ENCODE results near the gene AUTS2. TPM values are rescaled to one million over a fixed set of nuclear protein-coding genes. Genes with fewer than 3 reads are reported as not detected.

AUTS2 gene
- total RNA-seq, 2 experiments from 2014 or later = 17.5 to 23.8 TPM

DNA sequence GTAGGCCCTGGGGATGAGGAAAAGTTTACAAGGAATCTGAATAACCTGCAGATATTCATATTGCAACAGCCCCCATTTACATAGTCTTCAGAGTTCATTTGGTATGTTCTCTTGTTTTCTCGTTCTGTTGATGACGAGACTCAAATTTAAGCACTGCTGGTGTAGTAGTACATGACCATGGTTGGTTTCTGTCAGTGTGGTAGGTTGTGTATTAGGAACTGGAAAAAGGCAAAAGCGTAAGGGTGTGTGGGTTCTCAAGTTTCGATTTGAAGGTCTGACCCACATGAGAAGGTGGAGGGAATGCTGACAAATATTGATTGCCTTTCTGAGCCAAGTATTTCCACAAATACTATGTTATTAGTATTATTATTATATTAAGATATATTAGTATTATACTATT is 151.7 kb downstream of the AUTS2 start:
- peaks cover 3% of the 10 kb centered on the region for H3K27me3 Mint-ChIP-seq
- DNase-seq (no peak), ATAC-seq (ENCODE audit: low read depth) (no peak)
- no peak overlapping the region for H3K4me3 Mint-ChIP-seq
- H3K4me1 Mint-ChIP-seq = no peaks in the 10 kb centered on the region
- H3K9me3 Mint-ChIP-seq = peaks cover 2% of the 10 kb centered on the region
- no peak overlapping the region for H3K27ac Mint-ChIP-seq
- H3K36me3 Mint-ChIP-seq = no peaks in the 10 kb centered on the region
- POLR2A ChIA-PET = no interaction called here

DNA sequence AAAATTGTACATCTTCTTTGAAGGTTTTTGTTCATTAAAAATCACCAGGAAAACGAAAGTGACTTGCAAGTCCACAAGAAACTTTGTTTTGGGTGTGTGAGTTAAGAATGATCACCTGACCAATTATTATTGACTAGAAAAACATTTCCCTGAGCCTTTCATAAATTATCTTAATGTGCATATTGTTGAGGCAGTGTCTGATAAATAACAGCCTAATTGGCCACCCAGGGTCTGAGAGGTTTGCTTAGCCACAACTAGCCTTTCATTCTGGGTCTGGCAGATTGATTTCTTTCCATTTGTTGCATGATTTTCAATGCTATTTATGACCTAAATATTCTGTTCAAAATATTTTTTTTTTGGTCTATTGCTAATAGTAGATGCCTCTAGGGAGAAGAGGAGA is 152.8 kb downstream of the AUTS2 start:
- no peak overlapping the region for H3K27ac Mint-ChIP-seq
- no peaks in the 10 kb centered on the region for H3K36me3 Mint-ChIP-seq
- POLR2A ChIA-PET = no interaction called here
- peaks cover 2% of the 10 kb centered on the region for H3K9me3 Mint-ChIP-seq
- DNase-seq = no peak
- no peak overlapping the region for H3K4me3 Mint-ChIP-seq
- ATAC-seq (ENCODE audit: low read depth) = no peak
- H3K27me3 Mint-ChIP-seq = peaks cover 3% of the 10 kb centered on the region
- no peaks in the 10 kb centered on the region for H3K4me1 Mint-ChIP-seq

DNA sequence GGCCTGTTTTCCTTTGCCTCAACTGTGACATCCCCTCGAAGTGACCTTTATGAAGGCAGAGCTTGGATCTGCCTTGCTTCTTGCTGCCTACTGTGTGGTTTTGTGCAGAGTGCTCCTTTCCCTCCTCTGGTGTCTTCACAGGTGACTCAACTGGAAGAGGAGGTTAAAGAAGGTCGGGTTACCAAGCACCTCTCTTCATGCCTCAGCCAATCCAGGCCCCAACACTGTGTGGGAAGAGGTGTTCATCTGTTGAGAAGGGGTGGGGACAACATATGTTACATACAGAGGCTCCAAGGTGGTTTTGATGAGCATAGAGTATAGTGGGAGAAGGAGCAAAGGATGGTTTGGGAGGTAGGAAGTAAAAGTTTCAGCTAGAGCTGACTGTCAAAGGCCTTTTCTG is 155.7 kb downstream of the AUTS2 start:
- H3K9me3 Mint-ChIP-seq = peaks cover 2% of the 10 kb centered on the region
- H3K4me1 Mint-ChIP-seq = no peaks in the 10 kb centered on the region
- H3K27ac Mint-ChIP-seq = no peak overlapping the region
- POLR2A ChIA-PET = no interaction called here
- no peaks in the 10 kb centered on the region for H3K36me3 Mint-ChIP-seq
- no peak for DNase-seq
- ATAC-seq (ENCODE audit: low read depth) = no peak
- H3K4me3 Mint-ChIP-seq = no peak overlapping the region
- H3K27me3 Mint-ChIP-seq = no peaks in the 10 kb centered on the region

DNA sequence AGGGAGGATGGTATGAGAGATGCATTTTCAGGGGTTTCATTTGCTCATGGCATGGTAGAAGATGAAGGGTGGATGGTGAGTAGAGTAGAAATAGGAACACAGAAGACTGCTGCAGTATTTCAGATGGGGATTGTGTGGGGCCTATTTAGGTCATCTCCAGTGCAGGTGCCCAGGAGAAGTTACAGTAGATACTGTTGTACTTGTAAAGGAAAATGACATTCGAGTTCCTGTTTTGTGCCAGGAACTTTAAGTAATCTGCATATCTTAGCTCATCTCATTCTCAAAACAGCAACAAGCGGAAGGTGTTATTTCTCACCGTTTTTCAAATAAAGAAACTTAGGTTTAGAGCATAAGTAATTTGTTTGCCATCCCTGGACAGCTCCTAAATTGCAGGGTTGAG is 156.2 kb downstream of the AUTS2 start:
- Mint-ChIP-seq H3K27ac (no peak overlapping the region), H3K4me3 (no peak overlapping the region), H3K36me3 (no peaks in the 10 kb centered on the region), H3K27me3 (no peaks in the 10 kb centered on the region), H3K4me1 (no peaks in the 10 kb centered on the region), H3K9me3 (peaks cover 2% of the 10 kb centered on the region)
- ATAC-seq (ENCODE audit: low read depth) (no peak), DNase-seq (no peak)
- POLR2A ChIA-PET = no interaction called here

DNA sequence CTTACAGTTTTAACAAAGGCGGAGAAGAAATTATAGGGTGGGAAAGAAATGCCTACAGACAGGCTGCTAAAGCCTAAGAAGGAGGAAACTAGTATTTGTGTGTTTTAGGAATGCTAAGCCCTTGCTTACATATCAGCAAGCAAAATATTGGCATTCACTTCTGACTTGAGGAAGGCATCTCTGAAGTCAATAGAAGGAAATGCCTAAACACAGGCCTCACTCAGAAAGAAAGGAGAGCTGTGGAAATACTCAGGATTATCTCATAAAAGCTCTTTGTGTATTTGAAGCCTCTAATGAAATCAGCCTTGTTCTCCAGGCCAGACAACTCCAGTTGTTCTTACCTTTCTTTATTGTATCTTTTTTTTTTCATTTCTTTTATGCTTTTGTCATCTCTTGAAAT is 158.0 kb downstream of the AUTS2 start:
- Mint-ChIP-seq H3K9me3 (no peaks in the 10 kb centered on the region), H3K4me1 (no peaks in the 10 kb centered on the region), H3K27ac (no peak overlapping the region), H3K27me3 (no peaks in the 10 kb centered on the region), H3K36me3 (no peaks in the 10 kb centered on the region), H3K4me3 (no peak overlapping the region)
- POLR2A ChIA-PET = no interaction called here
- DNase-seq (no peak), ATAC-seq (ENCODE audit: low read depth) (no peak)

DNA sequence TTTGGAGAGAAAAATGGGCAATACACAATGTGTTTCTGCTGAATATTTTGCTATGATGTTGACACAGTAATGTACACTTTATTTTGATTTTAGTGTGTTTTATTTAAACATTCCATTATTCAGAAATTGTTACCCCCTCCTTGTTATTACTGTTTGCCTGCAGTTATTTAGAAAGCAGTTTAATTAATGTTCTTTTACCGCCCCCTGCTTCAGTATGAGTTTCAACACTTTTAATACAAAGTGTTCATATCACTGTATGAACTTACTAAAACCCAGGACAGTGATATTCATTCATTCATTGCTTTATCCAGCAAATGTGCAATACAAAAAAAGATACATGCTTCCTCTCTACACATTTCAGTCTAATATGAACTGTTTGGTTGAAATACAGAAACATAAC is 159.3 kb downstream of the AUTS2 start:
- POLR2A ChIA-PET = no interaction called here
- no peak for ATAC-seq (ENCODE audit: low read depth)
- no peaks in the 10 kb centered on the region for H3K36me3 Mint-ChIP-seq
- H3K27me3 Mint-ChIP-seq = no peaks in the 10 kb centered on the region
- no peaks in the 10 kb centered on the region for H3K9me3 Mint-ChIP-seq
- H3K27ac Mint-ChIP-seq = no peak overlapping the region
- no peak for DNase-seq
- H3K4me1 Mint-ChIP-seq = no peaks in the 10 kb centered on the region
- no peak overlapping the region for H3K4me3 Mint-ChIP-seq

DNA sequence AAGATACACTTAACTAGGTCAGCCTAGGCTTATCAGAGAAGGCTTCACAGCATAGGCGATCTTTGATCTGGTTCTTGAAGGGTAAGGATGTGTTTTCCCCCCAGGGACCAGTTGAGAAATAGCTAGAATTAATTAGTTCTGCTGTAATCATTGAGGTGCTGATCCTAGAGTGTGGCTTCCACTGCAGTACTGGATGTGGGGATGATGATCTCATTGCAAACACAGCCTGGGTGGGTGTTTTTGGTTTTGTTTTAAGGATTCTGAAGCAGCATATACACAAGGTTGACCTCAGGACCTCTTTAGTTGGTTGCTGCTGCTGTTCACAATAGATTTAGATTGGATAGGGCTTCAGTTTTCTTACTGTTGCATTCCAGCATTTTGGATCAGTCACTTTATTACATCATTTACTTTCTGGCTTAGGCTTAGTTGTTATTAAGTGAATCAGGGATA is 159.7 kb downstream of the AUTS2 start:
- POLR2A ChIA-PET = no interaction called here
- DNase-seq (no peak), ATAC-seq (ENCODE audit: low read depth) (no peak)
- Mint-ChIP-seq H3K4me1 (no peaks in the 10 kb centered on the region), H3K36me3 (no peaks in the 10 kb centered on the region), H3K9me3 (no peaks in the 10 kb centered on the region), H3K27ac (no peak overlapping the region), H3K27me3 (no peaks in the 10 kb centered on the region), H3K4me3 (no peak overlapping the region)

DNA sequence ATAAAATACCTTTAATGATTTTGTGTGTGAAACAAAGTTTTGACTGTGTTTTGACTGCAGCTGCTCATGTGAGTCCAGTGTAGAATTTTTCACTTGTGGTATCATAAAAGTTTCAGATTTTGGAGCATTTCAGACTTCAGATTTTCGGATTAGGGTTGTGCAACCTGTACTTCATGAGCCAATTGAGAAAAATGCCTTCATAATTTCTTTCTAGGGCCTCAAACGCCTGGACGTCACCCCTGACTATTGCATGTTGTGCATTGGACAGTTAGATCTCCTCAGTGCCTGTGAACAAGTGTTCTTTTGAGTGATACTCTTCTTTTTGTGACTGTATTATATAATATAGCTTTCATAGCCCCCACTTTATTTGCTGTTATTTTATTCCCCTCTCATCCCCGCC is 161.1 kb downstream of the AUTS2 start:
- Mint-ChIP-seq H3K27me3 (no peaks in the 10 kb centered on the region), H3K4me3 (no peak overlapping the region), H3K4me1 (no peaks in the 10 kb centered on the region), H3K27ac (no peak overlapping the region), H3K36me3 (no peaks in the 10 kb centered on the region), H3K9me3 (no peaks in the 10 kb centered on the region)
- POLR2A ChIA-PET = no interaction called here
- no peak for ATAC-seq (ENCODE audit: low read depth)
- DNase-seq = no peak

DNA sequence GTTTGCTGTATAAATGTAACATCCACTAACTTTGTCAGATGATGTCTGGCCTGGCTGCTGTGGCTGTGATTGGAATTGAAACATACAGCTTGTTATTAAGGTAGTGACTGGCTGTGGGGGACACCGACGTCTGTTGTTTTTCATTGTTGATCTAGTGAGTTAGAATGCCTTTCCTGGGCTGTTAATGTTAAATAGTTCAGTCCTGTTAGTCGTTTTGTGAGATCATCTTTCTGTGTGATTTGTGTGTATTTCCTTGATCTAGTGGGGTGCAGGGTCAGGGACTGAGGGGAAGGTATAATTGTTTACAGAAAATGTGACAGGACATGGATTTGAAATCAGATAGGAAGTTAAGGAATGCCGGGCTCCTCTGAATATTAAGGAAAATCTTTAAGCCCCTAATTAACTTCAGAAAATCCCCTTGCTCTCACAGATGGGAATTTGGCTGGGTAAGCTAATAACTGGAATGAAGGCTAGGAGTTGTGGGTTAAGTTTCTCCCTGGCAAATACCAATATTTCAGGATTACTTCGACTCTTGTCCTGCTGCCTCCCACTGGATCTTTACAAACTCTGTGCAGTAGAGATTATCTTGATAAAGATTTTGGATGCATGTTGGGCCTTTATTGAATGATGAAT is 163.1 kb downstream of the AUTS2 start:
- H3K36me3 Mint-ChIP-seq = no peaks in the 10 kb centered on the region
- no peak overlapping the region for H3K4me3 Mint-ChIP-seq
- DNase-seq (no peak), ATAC-seq (ENCODE audit: low read depth) (no peak)
- H3K27ac Mint-ChIP-seq = no peak overlapping the region
- H3K4me1 Mint-ChIP-seq = no peaks in the 10 kb centered on the region
- peaks cover 1% of the 10 kb centered on the region for H3K9me3 Mint-ChIP-seq
- H3K27me3 Mint-ChIP-seq = no peaks in the 10 kb centered on the region
- POLR2A ChIA-PET = no interaction called here

DNA sequence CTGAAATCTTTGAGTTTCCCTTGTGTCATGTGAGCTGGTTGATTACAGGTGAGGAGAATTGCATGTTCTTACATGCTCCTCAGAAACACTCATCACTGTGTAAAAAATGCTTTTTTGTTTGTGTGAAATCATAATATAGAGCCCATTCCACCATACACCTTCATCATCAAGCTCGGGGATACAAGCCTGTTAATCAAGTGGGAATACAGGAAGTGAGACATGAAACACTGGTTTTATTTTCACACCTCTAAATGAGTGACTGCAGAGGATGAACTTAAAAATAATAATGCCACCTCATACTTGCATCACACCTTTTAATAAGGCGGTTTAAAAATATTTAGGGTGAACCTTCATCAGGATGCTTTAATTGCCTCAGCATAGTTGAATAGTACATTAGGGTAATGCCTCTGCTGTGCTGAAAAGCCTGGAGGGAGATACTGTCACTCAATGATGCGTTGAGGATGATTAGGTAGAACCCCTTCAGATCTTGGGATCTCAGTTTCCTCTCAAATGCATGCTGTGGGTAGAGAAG is 164.6 kb downstream of the AUTS2 start:
- ATAC-seq (ENCODE audit: low read depth) = no peak
- Mint-ChIP-seq H3K4me3 (no peak overlapping the region), H3K27me3 (no peaks in the 10 kb centered on the region), H3K27ac (no peak overlapping the region), H3K36me3 (no peaks in the 10 kb centered on the region), H3K9me3 (peaks cover 3% of the 10 kb centered on the region), H3K4me1 (no peaks in the 10 kb centered on the region)
- no peak for DNase-seq
- POLR2A ChIA-PET = no interaction called here

DNA sequence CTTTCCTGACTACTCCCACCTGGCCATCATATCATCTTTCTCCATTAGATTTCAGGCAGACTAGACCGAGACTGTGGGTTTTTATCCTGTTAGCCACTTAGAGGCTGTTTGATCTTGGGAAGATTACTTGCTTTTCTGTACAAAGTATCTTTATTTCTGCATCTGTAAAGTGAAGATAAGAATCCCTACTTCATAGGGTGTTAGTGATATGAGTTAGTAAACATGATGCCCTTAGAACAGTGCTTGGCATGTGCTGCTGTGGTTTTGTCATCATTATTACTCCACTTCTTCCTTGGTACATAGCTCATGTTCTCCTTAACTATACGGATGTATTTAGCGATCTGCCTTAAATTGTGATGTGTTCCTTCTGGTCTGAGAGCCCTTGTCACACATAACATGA is 165.2 kb downstream of the AUTS2 start:
- DNase-seq = no peak
- Mint-ChIP-seq H3K36me3 (no peaks in the 10 kb centered on the region), H3K9me3 (peaks cover 3% of the 10 kb centered on the region), H3K4me1 (no peaks in the 10 kb centered on the region), H3K27ac (no peak overlapping the region), H3K4me3 (no peak overlapping the region), H3K27me3 (no peaks in the 10 kb centered on the region)
- POLR2A ChIA-PET = no interaction called here
- no peak for ATAC-seq (ENCODE audit: low read depth)

DNA sequence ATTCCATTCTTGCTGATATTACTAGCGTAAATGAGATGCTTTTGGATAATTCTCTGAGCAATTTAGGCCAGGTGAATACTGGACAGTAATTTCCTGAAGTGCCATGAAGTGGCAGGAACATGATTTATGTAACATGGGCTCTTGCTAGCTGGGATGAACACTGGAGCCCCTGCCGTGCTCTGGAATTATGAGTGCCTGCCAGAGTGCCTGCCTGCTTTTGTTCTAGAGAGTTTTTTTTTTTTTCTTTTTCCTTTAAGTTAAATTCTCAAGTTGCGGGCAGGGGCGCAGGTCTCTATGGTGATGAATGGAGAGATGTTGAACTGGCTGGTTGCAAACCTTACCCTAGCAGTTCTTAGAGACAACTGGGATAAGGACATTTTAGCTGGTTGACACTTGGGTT is 165.9 kb downstream of the AUTS2 start:
- Mint-ChIP-seq H3K9me3 (peaks cover 3% of the 10 kb centered on the region), H3K27me3 (no peaks in the 10 kb centered on the region), H3K36me3 (no peaks in the 10 kb centered on the region), H3K4me1 (no peaks in the 10 kb centered on the region), H3K27ac (no peak overlapping the region), H3K4me3 (no peak overlapping the region)
- ATAC-seq (ENCODE audit: low read depth) = no peak
- DNase-seq = no peak
- POLR2A ChIA-PET = no interaction called here

DNA sequence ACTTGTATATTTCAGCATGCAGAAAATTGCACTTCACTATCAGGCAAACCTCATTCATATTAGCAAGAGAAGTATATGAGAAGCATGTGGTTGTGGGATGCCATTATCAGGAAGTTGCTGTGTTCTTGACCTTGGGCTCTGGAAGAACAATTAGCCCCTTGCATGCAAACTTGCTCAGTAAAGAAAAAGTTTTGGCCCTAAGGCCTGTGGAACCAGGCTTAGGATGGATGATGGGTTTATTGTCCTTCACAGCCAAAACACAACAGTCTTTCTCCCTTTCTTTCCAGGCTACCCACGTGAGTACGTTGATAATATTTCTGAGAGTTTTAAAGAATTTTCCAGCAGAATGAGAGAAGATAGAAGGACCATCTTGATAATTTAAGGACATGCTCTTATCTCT is 166.4 kb downstream of the AUTS2 start:
- Mint-ChIP-seq H3K4me3 (no peak overlapping the region), H3K36me3 (no peaks in the 10 kb centered on the region), H3K4me1 (no peaks in the 10 kb centered on the region), H3K27me3 (no peaks in the 10 kb centered on the region), H3K9me3 (peaks cover 3% of the 10 kb centered on the region), H3K27ac (no peak overlapping the region)
- no peak for DNase-seq
- POLR2A ChIA-PET = no interaction called here
- no peak for ATAC-seq (ENCODE audit: low read depth)

DNA sequence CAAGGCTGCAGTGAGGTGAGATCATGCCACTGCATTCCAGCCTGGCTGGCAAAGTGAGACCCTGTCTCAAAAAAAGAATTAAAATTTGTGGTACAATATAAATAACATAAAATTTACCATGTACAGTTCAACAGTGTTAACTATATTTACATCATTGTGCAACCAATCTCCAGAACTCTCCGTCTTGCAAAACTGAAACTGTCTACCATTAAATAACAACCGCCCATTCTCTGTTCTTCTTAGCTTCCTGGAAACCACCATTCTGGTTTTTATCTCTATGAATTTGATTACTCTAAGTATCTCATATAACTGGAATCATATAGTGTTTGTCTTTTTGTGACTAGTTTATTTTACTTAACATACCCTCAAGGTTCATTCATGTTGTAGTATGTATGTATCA is 167.6 kb downstream of the AUTS2 start:
- no peak for ATAC-seq (ENCODE audit: low read depth)
- Mint-ChIP-seq H3K36me3 (no peaks in the 10 kb centered on the region), H3K4me3 (no peak overlapping the region), H3K9me3 (peaks cover 3% of the 10 kb centered on the region), H3K27ac (no peak overlapping the region), H3K4me1 (no peaks in the 10 kb centered on the region), H3K27me3 (no peaks in the 10 kb centered on the region)
- POLR2A ChIA-PET = no interaction called here
- DNase-seq = no peak

Measured in activated naive CD8-positive, alpha-beta T cell treated with anti-CD3 and anti-CD28 coated beads, Interleukin-2, amount 10 ng/mL, durations not matched to agents 7 days and 5 days (primary cell).